HuH-7.5 (cell line): ENCODE results near the gene EZH1.

Source experiments
- DNase-seq: peaks from one replicate; pipeline ENCODE4 v3.0.0; 2011; ENCODE audit warnings: low spot score

EZH1 gene

GRCh38 chr17:42709561-42709960 is 35.3 kb downstream of the EZH1 start:
- no peak for DNase-seq

GRCh38 chr17:42708588-42708987 is 36.3 kb downstream of the EZH1 start:
- no peak for DNase-seq

GRCh38 chr17:42706732-42707131 is 38.1 kb downstream of the EZH1 start:
- DNase-seq = no peak

- no peak for DNase-seq
Measured at GRCh38 chr17:42704837-42705494, 39.9 kb downstream of the EZH1 start.

- no peak for DNase-seq
Measured at GRCh38 chr17:42704490-42704836, 40.4 kb downstream of the EZH1 start.

GRCh38 chr17:42702446-42702845 is 42.4 kb downstream of the EZH1 start:
- DNase-seq = no peak

- no peak for DNase-seq
Measured at GRCh38 chr17:42700586-42701289, 44.1 kb downstream of the EZH1 start.

- DNase-seq = no peak
Measured at GRCh38 chr17:42699415-42699740, 45.5 kb downstream of the EZH1 start.

- no peak for DNase-seq
Measured at GRCh38 chr17:42698736-42699414, 46.0 kb downstream of the EZH1 start.

GRCh38 chr17:42697108-42697811 is 47.6 kb downstream of the EZH1 start:
- DNase-seq = no peak

GRCh38 chr17:42695500-42695899 is 49.3 kb downstream of the EZH1 start:
- DNase-seq = no peak

- no peak for DNase-seq
Measured at GRCh38 chr17:42694524-42694923, 50.3 kb downstream of the EZH1 start.

- DNase-seq = no peak
Measured at GRCh38 chr17:42692489-42692888, 52.4 kb downstream of the EZH1 start.

- no peak for DNase-seq
Measured at GRCh38 chr17:42691021-42691545, 53.8 kb downstream of the EZH1 start.

- DNase-seq = no peak
Measured at GRCh38 chr17:42690596-42690995, 54.2 kb downstream of the EZH1 start.

GRCh38 chr17:42687707-42688320 is 57.0 kb downstream of the EZH1 start:
- no peak for DNase-seq

GRCh38 chr17:42686520-42687128 is 58.2 kb downstream of the EZH1 start:
- DNase-seq = peak; percentile 1

- DNase-seq = no peak
Measured at GRCh38 chr17:42685831-42686230, 59.0 kb downstream of the EZH1 start.

- DNase-seq = no peak
Measured at GRCh38 chr17:42684929-42685556, 59.8 kb downstream of the EZH1 start.

GRCh38 chr17:42683407-42684034 is 61.3 kb downstream of the EZH1 start:
- no peak for DNase-seq
